Transverse colon (tissue), 4 donors: ENCODE data around the gene ASB4. TPM values are rescaled to one million over a fixed set of nuclear protein-coding genes. Genes with fewer than 3 reads are reported as not detected.
A peak's percentile ranks its signal among the peaks of the same experiment; 100 is the strongest.

Experiments
- DNase-seq: peaks from one replicate; pipeline ENCODE4 v3.0.0-alpha.2; 2019
- H3K27ac ChIP-seq, 4 donors: fragments of 200-600 bp; sonication (generic); 2 replicates each; pipeline ENCODE4 v1.5.1; 2016 to 2018; ENCODE audit warnings: inconsistent platforms in 4 of 4
- H3K27me3 ChIP-seq: fragments of 200-600 bp; sonication (generic); 2 replicates; pipeline ENCODE4 v1.5.1; 2017; ENCODE audit warnings: inconsistent platforms
- H3K36me3 ChIP-seq, 4 donors: fragments of 200-600 bp; sonication (generic); 2 replicates each; pipeline ENCODE4 v1.5.1; 2017 to 2019; ENCODE audit warnings: inconsistent platforms in 4 of 4
- H3K4me1 ChIP-seq, 4 donors: fragments of 200-600 bp; sonication (generic); 2 replicates each; pipeline ENCODE4 v1.5.1; 2017 to 2020; ENCODE audit warnings: inconsistent platforms in 4 of 4
- H3K4me3 ChIP-seq, 4 donors: fragments of 200-600 bp; sonication (generic); 1 replicate in 1 of 4; 2 replicates in 3 of 4; pipeline versions ENCODE4 v1.5.1 to v1.6.1; 2017 to 2019; ENCODE audit warnings: inconsistent platforms in 4 of 4
- H3K9me3 ChIP-seq, 2 donors: fragments of 200-600 bp; sonication (generic); 2 replicates each; pipeline ENCODE4 v1.5.1; 2017 to 2019; ENCODE audit warnings: inconsistent platforms in 2 of 2
- EP300 ChIP-seq: sonication (generic); formaldehyde crosslinking; IDR thresholded peaks from one replicate; pipeline ENCODE4 v1.6.1; 2017; ENCODE audit warnings: antibody characterized with exemption, low read depth
- POLR2A ChIP-seq: fragments of 450-650 bp; IDR thresholded peaks from one replicate; pipeline ENCODE4 v1.6.1; 2016; ENCODE audit warnings: antibody characterized with exemption, mild to moderate bottlenecking, moderate library complexity
- POLR2AphosphoS5 ChIP-seq, 3 donors: sonication (generic); formaldehyde crosslinking; IDR thresholded peaks; one replicate each; pipeline ENCODE4 v1.6.1; 2016; ENCODE audit warnings: antibody characterized with exemption in 3 of 3
- WGBS, 2 donors: methylation state at CpG; one replicate each; pipeline ENCODE4 v1.1.5; 2018; ENCODE audit warnings: low coverage in 1 of 2; 5-methylcytosine and 5-hydroxymethylcytosine counted together
- in situ Hi-C, 4 donors: fragments of 200-750 bp; cut with MboI; loops; one replicate each; pipeline versions ENCODE4 v1.15.0 to v1.15.1; 2017; ENCODE audit warnings: low sequenced_read_pairs in 3 of 4, low pct_ligation_motif_present in 1 of 4, low pct_unique_long_range_greater_than_20kb in 1 of 4
- intact Hi-C: fragments of 100-400 bp; cut with DNase I; formaldehyde crosslinking; loops from one replicate; pipeline ENCODE4 v1.15.1; 2023; ENCODE audit warnings: low total_unique reads
- total RNA-seq, 4 donors: library from RNA; depleted of rRNA; stranded (reverse); fragments of >200 nt; gene quantifications; one replicate each; pipeline ENCODE4 v1.1.0, GENCODE V29; 2016
- TF ChIP-seq, protein P1 (sequence below), 5 experiments: fragments of 200-600 bp in 3 of 5; fragments of 450-650 bp in 2 of 5; sonication (generic) in 3 of 5; IDR thresholded peaks; 1 replicate in 2 of 5; 2 replicates in 3 of 5; pipeline ENCODE4 v1.5.1; 2016 to 2017; ENCODE audit warnings: antibody characterized with exemption in 5 of 5, inconsistent platforms in 3 of 5, mild to moderate bottlenecking in 2 of 5, moderate library complexity in 1 of 5

ASB4 gene
- total RNA-seq, 4 donors from 2014 or later, result not detected

DNA sequence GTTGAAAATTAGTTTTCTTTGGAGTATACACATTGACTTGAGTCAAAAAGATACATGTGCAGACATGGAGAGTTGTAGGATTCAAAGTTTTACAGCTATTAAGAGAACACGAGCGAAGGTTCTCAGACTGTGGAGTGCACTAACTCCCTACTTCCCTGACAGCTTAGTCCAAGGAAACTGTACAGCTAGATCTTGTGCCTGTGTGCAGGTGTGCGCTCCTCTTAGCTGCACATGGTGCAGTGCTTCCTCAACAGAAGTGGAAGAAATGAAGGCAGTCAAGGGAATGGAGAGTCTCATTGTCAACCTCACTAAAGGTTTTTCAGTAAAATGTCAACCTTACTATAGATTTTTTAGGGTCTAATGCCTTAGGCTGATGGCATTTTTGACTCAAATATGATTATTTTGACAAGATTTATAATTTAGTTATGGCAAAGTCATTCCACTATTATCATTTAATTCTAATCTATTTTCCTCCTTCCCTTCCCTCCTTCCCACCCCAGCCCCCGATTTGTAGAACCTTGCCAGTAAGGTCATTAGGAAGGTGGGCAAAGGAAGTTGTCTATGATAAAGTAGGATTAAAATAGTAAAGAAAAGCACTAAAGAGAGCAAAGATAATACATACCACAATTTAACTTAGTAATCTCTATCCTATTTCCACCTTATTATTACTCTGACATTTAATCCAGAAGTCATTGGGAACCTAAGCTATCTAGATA is 97.0 kb downstream of the ASB4 start:
- 75 to 91% methylated on average over 1 to 4 of the region's 4 CpGs for WGBS, 2 donors
- peaks cover 0 to 37% (median 18%) of the 10 kb centered on the region in 4 donors for H3K36me3 ChIP-seq
- peaks cover 0 to 9% (median 0%) of the 10 kb centered on the region in 4 donors for H3K4me1 ChIP-seq
- intact Hi-C loops, result no loop called here
- H3K9me3 ChIP-seq, result no peaks in the 10 kb centered on the region
- DNase-seq, result no peak
- TF ChIP-seq POLR2AphosphoS5 (IDR thresholded peaks at IDR 0.05), result peak in 2 of 3 donors; percentile 49 to 60
- TF ChIP-seq EP300, result no peak
- H3K4me3 ChIP-seq, result no peak overlapping the region
- peak overlapping the region in 2 of 4 donors; percentile 13 to 95 for H3K27ac ChIP-seq
- H3K27me3 ChIP-seq, result no peaks in the 10 kb centered on the region
- in situ Hi-C loops, result no loop called here

DNA sequence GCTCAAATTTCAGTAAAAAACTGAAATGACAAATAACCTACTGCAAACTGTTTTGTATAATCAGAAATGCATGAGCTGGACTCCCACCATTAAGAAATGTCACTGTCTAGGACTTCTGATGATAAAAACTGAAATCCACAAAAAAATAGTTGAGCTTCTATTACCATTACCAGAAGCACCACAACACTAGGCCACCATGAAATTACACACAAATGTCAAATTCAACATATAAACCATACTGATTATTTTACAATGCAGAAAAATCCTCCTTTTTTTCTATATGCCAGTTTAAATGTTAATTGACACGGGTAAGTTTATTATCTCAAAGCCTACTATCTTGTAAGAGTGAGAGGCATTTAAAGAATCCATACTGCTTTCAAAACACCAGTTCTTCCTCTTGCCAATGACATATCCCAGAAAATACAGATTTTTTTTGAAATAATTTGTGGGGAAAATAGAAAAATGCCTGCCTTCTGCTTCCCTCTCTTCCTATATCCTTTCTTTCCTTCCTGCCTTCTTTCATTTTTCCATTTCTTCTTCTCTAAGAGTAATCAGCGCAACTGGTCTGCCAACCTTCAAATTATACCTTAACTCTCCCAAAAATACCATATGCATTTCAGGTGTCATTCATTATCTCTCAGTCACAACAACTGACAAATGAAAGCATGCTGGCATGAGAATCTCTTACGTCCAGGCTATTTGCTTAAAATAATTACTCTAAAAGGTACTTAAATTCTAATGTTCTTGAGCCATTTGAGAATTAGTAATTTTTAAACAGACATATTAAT is 98.3 kb downstream of the ASB4 start:
- TF ChIP-seq EP300 (no peak), POLR2AphosphoS5 (IDR thresholded peaks at IDR 0.05) (peak in 2 of 3 donors; percentile 4 to 29), POLR2A (peak; percentile 9)
- TF ChIP-seq, protein P1, sequence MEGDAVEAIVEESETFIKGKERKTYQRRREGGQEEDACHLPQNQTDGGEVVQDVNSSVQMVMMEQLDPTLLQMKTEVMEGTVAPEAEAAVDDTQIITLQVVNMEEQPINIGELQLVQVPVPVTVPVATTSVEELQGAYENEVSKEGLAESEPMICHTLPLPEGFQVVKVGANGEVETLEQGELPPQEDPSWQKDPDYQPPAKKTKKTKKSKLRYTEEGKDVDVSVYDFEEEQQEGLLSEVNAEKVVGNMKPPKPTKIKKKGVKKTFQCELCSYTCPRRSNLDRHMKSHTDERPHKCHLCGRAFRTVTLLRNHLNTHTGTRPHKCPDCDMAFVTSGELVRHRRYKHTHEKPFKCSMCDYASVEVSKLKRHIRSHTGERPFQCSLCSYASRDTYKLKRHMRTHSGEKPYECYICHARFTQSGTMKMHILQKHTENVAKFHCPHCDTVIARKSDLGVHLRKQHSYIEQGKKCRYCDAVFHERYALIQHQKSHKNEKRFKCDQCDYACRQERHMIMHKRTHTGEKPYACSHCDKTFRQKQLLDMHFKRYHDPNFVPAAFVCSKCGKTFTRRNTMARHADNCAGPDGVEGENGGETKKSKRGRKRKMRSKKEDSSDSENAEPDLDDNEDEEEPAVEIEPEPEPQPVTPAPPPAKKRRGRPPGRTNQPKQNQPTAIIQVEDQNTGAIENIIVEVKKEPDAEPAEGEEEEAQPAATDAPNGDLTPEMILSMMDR (IDR thresholded peaks at IDR 0.05), result no peak
- Histone ChIP-seq H3K27me3 (no peaks in the 10 kb centered on the region), H3K4me3 (no peak overlapping the region), H3K9me3 (no peaks in the 10 kb centered on the region), H3K36me3 (peaks cover 0 to 49% (median 24%) of the 10 kb centered on the region in 4 donors), H3K4me1 (peaks cover 0 to 19% (median 2%) of the 10 kb centered on the region in 4 donors), H3K27ac (peak overlapping the region in 1 of 4 donors; percentile 95)
- intact Hi-C loops (no loop called here), in situ Hi-C loops (no loop called here)
- no peak for DNase-seq
- 50 to 90% methylated on average over 3 of the region's 3 CpGs for WGBS, 2 donors

DNA sequence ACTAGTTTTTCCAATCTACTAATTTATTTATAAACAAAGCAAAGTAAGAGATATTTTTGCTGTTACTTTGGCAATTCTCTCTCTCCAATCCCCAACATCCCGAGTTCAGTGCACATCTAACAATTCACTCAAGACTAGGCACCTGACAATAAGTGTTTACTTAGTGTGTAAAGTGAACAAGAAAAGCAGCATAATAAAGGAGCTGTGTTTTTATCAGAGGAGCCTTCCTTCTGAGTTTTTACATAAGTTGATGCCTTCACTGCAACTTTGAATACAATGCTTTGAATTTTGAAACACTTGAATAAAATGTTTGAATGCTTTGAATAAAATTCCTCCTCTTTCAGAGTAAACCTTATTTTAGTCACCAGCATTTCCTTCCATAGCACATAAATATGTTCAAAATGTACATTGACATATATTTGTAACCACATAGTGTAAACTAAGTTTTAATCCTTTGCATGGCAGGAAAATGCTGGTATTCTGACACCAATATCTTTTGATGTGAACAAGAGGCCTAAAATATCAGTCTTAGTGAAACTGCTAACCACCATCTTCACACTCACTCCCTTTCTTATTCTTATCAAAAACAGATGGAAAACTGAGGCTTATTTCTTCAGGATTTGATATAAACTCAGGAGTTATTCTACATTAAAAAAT is 99.2 kb downstream of the ASB4 start:
- H3K4me3 ChIP-seq, result no peak overlapping the region
- no peaks in the 10 kb centered on the region for H3K9me3 ChIP-seq
- in situ Hi-C loops, result no loop called here
- 50 to 60% methylated on average over 1 of the region's 1 CpG for WGBS, 2 donors
- DNase-seq, result no peak
- TF ChIP-seq, protein P1 (IDR thresholded peaks at IDR 0.05), result no peak
- TF ChIP-seq POLR2AphosphoS5 (IDR thresholded peaks at IDR 0.05), result peak in 1 of 3 donors; percentile 29
- H3K36me3 ChIP-seq, result peaks cover 0 to 57% (median 27%) of the 10 kb centered on the region in 4 donors
- peak overlapping the region; percentile 0 to 95 (median 18) for H3K27ac ChIP-seq
- intact Hi-C loops, result no loop called here
- no peaks in the 10 kb centered on the region for H3K27me3 ChIP-seq
- H3K4me1 ChIP-seq, result peaks cover 0 to 27% (median 2%) of the 10 kb centered on the region in 4 donors

DNA sequence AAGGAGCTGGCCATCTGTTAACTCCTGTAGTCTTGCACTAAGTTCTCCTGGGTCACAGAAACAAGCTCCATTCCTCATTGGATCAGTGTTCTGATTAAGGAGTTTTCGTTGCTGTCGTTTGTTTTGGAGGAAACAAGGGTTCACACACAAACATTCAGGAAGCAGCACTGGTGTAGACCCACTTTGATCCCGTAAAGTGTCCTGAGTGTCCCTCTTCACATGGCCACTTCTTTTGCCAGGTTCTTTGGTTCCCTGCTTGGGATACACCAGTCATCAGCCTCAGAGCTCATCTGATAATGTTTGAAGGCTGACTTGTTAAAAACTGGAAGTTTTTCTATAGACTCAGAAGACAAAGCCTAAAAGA is 99.7 kb downstream of the ASB4 start:
- WGBS, 2 donors, result 80 to 85% methylated on average over 1 to 3 of the region's 3 CpGs
- no peaks in the 10 kb centered on the region for H3K27me3 ChIP-seq
- H3K27ac ChIP-seq, result peak overlapping the region in 3 of 4 donors; percentile 0 to 95 (median 19)
- intact Hi-C loops, result no loop called here
- TF ChIP-seq POLR2AphosphoS5 (IDR thresholded peaks at IDR 0.05) (no peak), EP300 (no peak), POLR2A (no peak)
- TF ChIP-seq, protein P1 (IDR thresholded peaks at IDR 0.05), result no peak
- peaks cover 0 to 59% (median 28%) of the 10 kb centered on the region in 4 donors for H3K36me3 ChIP-seq
- peaks cover 0 to 32% (median 2%) of the 10 kb centered on the region in 4 donors for H3K4me1 ChIP-seq
- H3K4me3 ChIP-seq, result no peak overlapping the region
- no peaks in the 10 kb centered on the region for H3K9me3 ChIP-seq
- no peak for DNase-seq
- in situ Hi-C loops, result no loop called here
